ENCODE data around the gene FILIP1L.

FILIP1L gene

GRCh38 chr3:100040451-100041225 lies 73.7 kb downstream of the FILIP1L start:
- DNase-seq: no peak

GRCh38 chr3:100039075-100039474 lies 75.2 kb downstream of the FILIP1L start:
- DNase-seq: no peak

GRCh38 chr3:100033903-100034471 lies 80.3 kb downstream of the FILIP1L start:
- DNase-seq: no peak

- no peak for DNase-seq
These were observed 81.1 kb downstream of the FILIP1L start for GRCh38 chr3:100033184-100033583.

- no peak for DNase-seq
These were observed 82.1 kb downstream of the FILIP1L start for GRCh38 chr3:100032243-100032642.

- no peak for DNase-seq
These were observed 83.3 kb downstream of the FILIP1L start for GRCh38 chr3:100030914-100031425.

- DNase-seq: no peak
These were observed 84.0 kb downstream of the FILIP1L start for GRCh38 chr3:100030346-100030745.

GRCh38 chr3:100029689-100030088 lies 84.6 kb downstream of the FILIP1L start:
- DNase-seq: no peak

- no peak for DNase-seq
These were observed 85.2 kb downstream of the FILIP1L start for GRCh38 chr3:100029052-100029451.

GRCh38 chr3:100027321-100027720 lies 87.0 kb downstream of the FILIP1L start:
- DNase-seq: no peak

- DNase-seq: no peak
These were observed 89.6 kb downstream of the FILIP1L start for GRCh38 chr3:100024520-100025303.

- DNase-seq: no peak
These were observed 90.7 kb downstream of the FILIP1L start for GRCh38 chr3:100023595-100023994.

GRCh38 chr3:100023150-100023549 lies 91.2 kb downstream of the FILIP1L start:
- DNase-seq: no peak

- no peak for DNase-seq
These were observed 91.8 kb downstream of the FILIP1L start for GRCh38 chr3:100022506-100022905.

GRCh38 chr3:100020876-100021644 lies 93.2 kb downstream of the FILIP1L start:
- DNase-seq: no peak

GRCh38 chr3:100019719-100020118 lies 94.6 kb downstream of the FILIP1L start:
- no peak for DNase-seq

GRCh38 chr3:100018806-100019205 lies 95.5 kb downstream of the FILIP1L start:
- DNase-seq: no peak

GRCh38 chr3:100010087-100010417 lies 104.2 kb downstream of the FILIP1L start:
- no peak for DNase-seq

- DNase-seq: no peak
These were observed 104.8 kb downstream of the FILIP1L start for GRCh38 chr3:100009276-100010086.

- DNase-seq: no peak
These were observed 106.1 kb downstream of the FILIP1L start for GRCh38 chr3:100008081-100008698.

- DNase-seq: no peak
These were observed 107.0 kb downstream of the FILIP1L start for GRCh38 chr3:100007313-100007712.
